Measurements from ENCODE around the gene PMEL.
A peak's percentile ranks its signal among the peaks of the same experiment; 100 is the strongest.

PMEL gene

DNA sequence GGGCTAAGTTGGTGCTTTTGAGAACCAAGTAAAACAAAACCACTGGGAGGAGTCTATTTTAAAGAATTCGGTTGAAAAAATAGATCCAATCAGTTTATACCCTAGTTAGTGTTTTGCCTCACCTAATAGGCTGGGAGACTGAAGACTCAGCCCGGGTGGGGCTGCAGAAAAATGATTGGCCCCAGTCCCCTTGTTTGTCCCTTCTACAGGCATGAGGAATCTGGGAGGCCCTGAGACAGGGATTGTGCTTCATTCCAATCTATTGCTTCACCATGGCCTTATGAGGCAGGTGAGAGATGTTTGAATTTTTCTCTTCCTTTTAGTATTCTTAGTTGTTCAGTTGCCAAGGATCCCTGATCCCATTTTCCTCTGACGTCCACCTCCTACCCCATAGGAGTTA is 6.2 kb upstream of the PMEL start:
- TF ChIP-seq, protein P1, sequence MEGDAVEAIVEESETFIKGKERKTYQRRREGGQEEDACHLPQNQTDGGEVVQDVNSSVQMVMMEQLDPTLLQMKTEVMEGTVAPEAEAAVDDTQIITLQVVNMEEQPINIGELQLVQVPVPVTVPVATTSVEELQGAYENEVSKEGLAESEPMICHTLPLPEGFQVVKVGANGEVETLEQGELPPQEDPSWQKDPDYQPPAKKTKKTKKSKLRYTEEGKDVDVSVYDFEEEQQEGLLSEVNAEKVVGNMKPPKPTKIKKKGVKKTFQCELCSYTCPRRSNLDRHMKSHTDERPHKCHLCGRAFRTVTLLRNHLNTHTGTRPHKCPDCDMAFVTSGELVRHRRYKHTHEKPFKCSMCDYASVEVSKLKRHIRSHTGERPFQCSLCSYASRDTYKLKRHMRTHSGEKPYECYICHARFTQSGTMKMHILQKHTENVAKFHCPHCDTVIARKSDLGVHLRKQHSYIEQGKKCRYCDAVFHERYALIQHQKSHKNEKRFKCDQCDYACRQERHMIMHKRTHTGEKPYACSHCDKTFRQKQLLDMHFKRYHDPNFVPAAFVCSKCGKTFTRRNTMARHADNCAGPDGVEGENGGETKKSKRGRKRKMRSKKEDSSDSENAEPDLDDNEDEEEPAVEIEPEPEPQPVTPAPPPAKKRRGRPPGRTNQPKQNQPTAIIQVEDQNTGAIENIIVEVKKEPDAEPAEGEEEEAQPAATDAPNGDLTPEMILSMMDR (IDR thresholded peaks at IDR 0.05; ENCODE audit: insufficient read depth, low read length, missing control alignments): no peak
- DNase-seq (ENCODE audit: low read depth, low spot score): no peak
- POLR2A ChIA-PET: no interaction called here
- CTCF ChIA-PET: interaction anchor here (1.0 to 1.2 kb wide), 2 partner anchors 17 to 24 kb away, joined by 3 to 4 read pairs; no protein-coding TSS in a partner anchor
- no peak overlapping the region for H3K4me3 ChIP-seq (ENCODE audit: low read depth, low read length)

DNA sequence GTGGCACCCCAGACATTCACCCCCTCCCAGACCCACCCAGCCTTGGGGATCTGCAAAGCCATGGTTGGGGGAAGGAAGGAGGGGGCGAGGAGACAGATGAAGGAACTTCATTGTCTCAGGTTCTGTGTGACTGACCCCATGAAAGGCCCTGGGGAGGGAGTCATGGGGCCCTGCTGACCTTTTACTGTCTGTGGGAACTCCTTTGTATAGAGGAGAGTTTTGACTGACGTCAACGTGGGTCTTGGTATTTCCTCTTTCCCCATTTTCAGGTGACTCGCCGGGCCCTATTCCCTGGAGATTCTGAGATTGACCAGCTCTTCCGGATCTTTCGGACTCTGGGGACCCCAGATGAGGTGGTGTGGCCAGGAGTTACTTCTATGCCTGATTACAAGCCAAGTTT is 4.9 kb upstream of the PMEL start:
- DNase-seq (ENCODE audit: low read depth, low spot score): no peak
- no peak overlapping the region for H3K4me3 ChIP-seq (ENCODE audit: low read depth, low read length)
- ChIA-PET POLR2A (no interaction called here), CTCF (interaction anchor here (1.1 kb wide), 2 partner anchors 25 to 30 kb away, joined by 3 to 5 read pairs; no protein-coding TSS in a partner anchor)
- TF ChIP-seq, protein P1 (IDR thresholded peaks at IDR 0.05; ENCODE audit: insufficient read depth, low read length, missing control alignments): no peak

DNA sequence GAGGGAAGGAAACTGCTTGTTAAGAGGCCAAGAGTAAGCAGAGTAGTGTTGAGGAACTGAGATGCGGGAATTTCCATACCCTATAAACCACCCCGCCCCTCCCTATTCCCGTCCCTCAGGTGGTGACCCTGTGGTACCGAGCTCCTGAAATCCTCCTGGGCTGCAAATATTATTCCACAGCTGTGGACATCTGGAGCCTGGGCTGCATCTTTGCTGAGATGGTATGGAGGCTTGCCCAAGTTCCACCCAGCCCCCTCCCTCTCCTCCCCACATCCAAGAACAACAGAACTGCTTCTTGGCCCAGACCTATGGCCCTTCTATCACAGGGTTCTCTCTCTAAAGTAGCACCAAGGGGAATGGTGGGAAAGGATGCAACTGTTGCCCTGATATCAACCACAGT is 3.5 kb upstream of the PMEL start:
- DNase-seq (ENCODE audit: low read depth, low spot score): no peak
- ChIA-PET POLR2A (no interaction called here), CTCF (interaction anchor here (2.3 kb wide), 2 partner anchors 27 to 30 kb away, joined by 11 to 12 read pairs; no protein-coding TSS in a partner anchor)
- TF ChIP-seq, protein P1 (IDR thresholded peaks at IDR 0.05; ENCODE audit: insufficient read depth, low read length, missing control alignments): no peak
- H3K4me3 ChIP-seq (ENCODE audit: low read depth, low read length): no peak overlapping the region

DNA sequence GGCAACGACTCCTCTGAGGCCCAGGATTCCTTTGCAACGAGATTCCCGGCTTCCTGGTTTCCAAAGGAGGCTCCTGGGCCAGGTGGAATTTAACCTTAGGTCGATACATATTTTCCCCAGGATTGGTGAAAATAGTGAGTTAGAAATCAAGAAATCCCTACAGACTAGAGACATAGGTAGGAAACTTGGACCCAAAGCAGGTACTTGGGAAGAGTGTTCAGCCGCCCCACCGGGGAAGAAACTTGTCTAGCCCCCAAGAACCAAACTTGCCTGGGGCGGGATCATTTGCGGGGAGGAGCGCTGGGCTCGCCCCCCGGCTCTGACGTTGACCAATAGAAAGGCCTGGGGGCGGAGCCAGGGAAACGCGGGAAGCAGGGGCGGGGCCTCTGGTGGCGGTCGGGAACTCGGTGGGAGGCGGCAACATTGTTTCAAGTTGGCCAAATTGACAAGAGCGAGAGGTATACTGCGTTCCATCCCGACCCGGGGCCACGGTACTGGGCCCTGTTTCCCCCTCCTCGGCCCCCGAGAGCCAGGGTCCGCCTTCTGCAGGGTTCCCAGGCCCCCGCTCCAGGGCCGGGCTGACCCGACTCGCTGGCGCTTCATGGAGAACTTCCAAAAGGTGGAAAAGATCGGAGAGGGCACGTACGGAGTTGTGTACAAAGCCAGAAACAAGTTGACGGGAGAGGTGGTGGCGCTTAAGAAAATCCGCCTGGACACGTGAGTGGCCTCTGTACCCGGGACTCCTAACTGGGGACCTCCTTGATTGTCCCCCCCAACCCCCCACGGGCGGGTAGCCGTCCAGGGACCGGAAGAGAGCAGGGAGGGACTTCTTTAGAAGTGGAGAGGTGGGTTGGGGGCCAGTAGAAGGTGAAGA is 803 bp upstream of the PMEL start, which contains the start of gene CDK2:
CDK2 (plus strand) TSS at position 423 of the 874 bp plus-strand sequence; CDS start at position 602, 179 bp downstream.
- TF ChIP-seq, protein P1 (IDR thresholded peaks at IDR 0.05; ENCODE audit: insufficient read depth, low read length, missing control alignments): no peak
- POLR2A ChIA-PET: interaction anchor here (0.7 kb wide), 1 partner anchor 151 kb away, joined by 3 read pairs; the partner anchor contains the start of gene ZC3H10
- peak within 1 kb of the TSS; percentile 85 for H3K4me3 ChIP-seq (ENCODE audit: low read depth, low read length)
- CTCF ChIA-PET: interaction anchor here (1.0 to 2.3 kb wide), 3 partner anchors 14 to 63 kb away, joined by 3 to 12 read pairs (median 4); no protein-coding TSS in a partner anchor
- DNase-seq (ENCODE audit: low read depth, low spot score): no peak

DNA sequence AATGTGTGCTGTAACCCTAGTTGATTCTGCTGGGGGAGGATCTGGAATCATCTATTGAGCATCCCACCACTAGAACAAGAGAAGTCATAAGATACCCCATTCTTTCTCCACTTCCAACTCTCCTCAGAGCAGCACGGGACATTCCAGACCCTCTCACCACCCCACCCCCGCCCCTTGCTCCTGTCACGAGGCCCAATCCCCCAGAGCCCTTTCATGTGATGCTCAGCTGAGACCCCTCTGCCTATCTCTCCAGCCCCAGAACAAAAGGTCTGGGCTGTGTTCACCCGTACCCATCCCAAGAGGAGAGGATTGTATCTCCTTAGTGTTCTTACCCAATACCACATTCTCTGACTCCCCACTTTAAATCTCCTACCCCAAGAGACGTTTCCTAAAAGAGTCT is 602 bp downstream of the PMEL start:
- ChIA-PET CTCF (interaction anchor here (1.0 kb wide), 1 partner anchor 25 kb away, joined by 3 read pairs; no protein-coding TSS in a partner anchor), POLR2A (no interaction called here)
- no peak overlapping the region for H3K4me3 ChIP-seq (ENCODE audit: low read depth, low read length)
- DNase-seq (ENCODE audit: low read depth, low spot score): no peak
- TF ChIP-seq, protein P1 (IDR thresholded peaks at IDR 0.05; ENCODE audit: insufficient read depth, low read length, missing control alignments): no peak

DNA sequence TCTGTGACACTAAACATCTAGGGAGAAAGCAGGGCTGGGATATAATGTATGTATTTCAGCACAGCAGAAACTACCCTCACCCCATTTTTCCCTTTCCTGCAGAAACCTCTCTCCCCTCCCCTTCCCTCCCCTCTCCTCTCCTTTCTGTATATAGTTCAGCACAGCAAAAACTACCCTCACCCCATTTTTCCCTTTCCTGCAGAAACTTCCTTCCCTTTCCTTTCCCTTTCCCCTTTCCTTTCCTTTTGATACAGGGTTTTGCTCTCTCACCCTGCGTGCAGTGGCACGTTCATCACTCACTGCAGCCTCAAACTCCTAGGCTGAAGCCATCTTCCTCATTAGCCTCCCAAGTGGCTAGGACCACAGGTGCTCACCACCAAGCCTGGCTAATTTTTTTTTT is 2.1 kb downstream of the PMEL start:
- ChIA-PET POLR2A (no interaction called here), CTCF (no interaction called here)
- H3K4me3 ChIP-seq (ENCODE audit: low read depth, low read length): no peak overlapping the region
- DNase-seq (ENCODE audit: low read depth, low spot score): no peak
- TF ChIP-seq, protein P1 (IDR thresholded peaks at IDR 0.05; ENCODE audit: insufficient read depth, low read length, missing control alignments): no peak
